CD4-positive, alpha-beta memory T cell (primary cell): ENCODE data around the gene HTRA2. TPM values are rescaled to one million over a fixed set of nuclear protein-coding genes. Genes with fewer than 3 reads are reported as not detected.
"Not testable (repeated sequence)": the region's sequence is repeated elsewhere in the genome, so short reads cannot be mapped to it uniquely, and the experiment has no call there.

Source experiments
- CTCF ChIA-PET: fragments of 350-600 bp; sonication (Branson Sonifier 250); formaldehyde crosslinking; loops from one replicate; lab custom pipeline; 2021; ENCODE audit warnings: inconsistent platforms; ENCODE audit not compliant: partially characterized antibody; lab: Charles Lee
- POLR2A ChIA-PET: fragments of 350-600 bp; sonication (Branson Sonifier 250); formaldehyde crosslinking; loops from one replicate; lab custom pipeline; 2021; ENCODE audit not compliant: partially characterized antibody; lab: Charles Lee
- DNase-seq, 5 donors: peaks; one replicate each; pipeline versions ENCODE4 v3.0.0 to v3.0.0-alpha.2; 2020 to 2022; ENCODE audit warnings: mixed read lengths in 1 of 5
- H3K27ac ChIP-seq: one replicate; pipeline ENCODE4 v1.7.0; 2013; ENCODE audit warnings: low read depth, low read length
- H3K27me3 ChIP-seq: 2 replicates; pipeline ENCODE4 v1.7.0; 2013; ENCODE audit warnings: mild to moderate bottlenecking, low read length, moderate library complexity; ENCODE audit not compliant: insufficient read depth
- H3K36me3 ChIP-seq: 2 replicates; pipeline ENCODE4 v1.7.0; 2013; ENCODE audit warnings: mild to moderate bottlenecking, low read length, moderate library complexity; ENCODE audit not compliant: insufficient read depth
- H3K4me1 ChIP-seq: 2 replicates; pipeline ENCODE4 v1.7.0; 2013; ENCODE audit warnings: mild to moderate bottlenecking, low read length, moderate library complexity; ENCODE audit not compliant: insufficient read depth
- H3K4me3 ChIP-seq, 2 donors: one replicate each; pipeline ENCODE4 v1.7.0; 2013; ENCODE audit warnings: low read length in 2 of 2, mild to moderate bottlenecking in 1 of 2
- H3K9me3 ChIP-seq, 2 donors: one replicate each; pipeline ENCODE4 v1.7.0; 2013; ENCODE audit warnings: low read length in 2 of 2, control low read depth in 1 of 2; ENCODE audit not compliant: control insufficient read depth in 1 of 2
- H3K27ac Mint-ChIP-seq, 7 donors: one replicate each; pipeline ENCODE4 v1.8.0; 2020 to 2021; ENCODE audit warnings: mixed read lengths in 7 of 7, mild to moderate bottlenecking in 6 of 7, inconsistent platforms in 3 of 7, moderate library complexity in 3 of 7
- H3K27me3 Mint-ChIP-seq, 2 donors: one replicate each; pipeline ENCODE4 v1.8.0; 2020 to 2021; ENCODE audit warnings: mixed read lengths in 2 of 2
- H3K36me3 Mint-ChIP-seq, 2 donors: one replicate each; pipeline ENCODE4 v1.8.0; 2020 to 2021; ENCODE audit warnings: mixed read lengths in 2 of 2, inconsistent platforms in 1 of 2, mild to moderate bottlenecking in 1 of 2
- H3K4me1 Mint-ChIP-seq, 4 donors: one replicate each; pipeline ENCODE4 v1.8.0; 2020 to 2021; ENCODE audit warnings: mixed read lengths in 4 of 4, mild to moderate bottlenecking in 1 of 4
- H3K4me3 Mint-ChIP-seq, 8 donors: one replicate each; pipeline ENCODE4 v1.8.0; 2020 to 2021; ENCODE audit warnings: mixed read lengths in 8 of 8, mild to moderate bottlenecking in 7 of 8, moderate library complexity in 6 of 8, inconsistent platforms in 3 of 8
- H3K9me3 Mint-ChIP-seq, 8 donors: one replicate each; pipeline ENCODE4 v1.8.0; 2020 to 2021; ENCODE audit warnings: mixed read lengths in 8 of 8, mild to moderate bottlenecking in 5 of 8, inconsistent platforms in 3 of 8, moderate library complexity in 1 of 8
- intact Hi-C: fragments of 100-400 bp; cut with micrococcal nuclease; formaldehyde crosslinking; loops from one replicate; pipeline ENCODE4 v1.15.1; 2023
- polyA plus RNA-seq, 2 donors: library from polyadenylated mRNA; unstranded; fragments of 300-500 nt; fragmentation: Illumina TruSeq; gene quantifications; one replicate each; pipeline ENCODE4 v1.2.3, GENCODE V29; 2021
- total RNA-seq, 2 experiments: library from RNA; stranded (reverse); gene quantifications; one replicate each; pipeline ENCODE4 v1.2.3, GENCODE V29; 2021

Gene HTRA2
- 10 to 100 TPM; 39.8 to 41.1 TPM for total RNA-seq
- polyA plus RNA-seq: 10 to 100 TPM; 22.0 to 25.7 TPM

- ChIA-PET CTCF (interaction anchor here (0.8 to 6.4 kb wide), 6 partner anchors 16 to 138 kb away, joined by 3 to 63 read pairs (median 4); partner anchors contain the start of genes CCDC142, PCGF1 and TTC31), POLR2A (interaction anchor here (1.0 to 6.3 kb wide), 23 partner anchors 9 to 701 kb away, joined by 3 to 87 read pairs (median 9); partner anchors contain the start of genes C2orf81, CCDC142, INO80B and MOB1A)
- H3K27me3 ChIP-seq: no peaks in the 10 kb centered on the region
- Mint-ChIP-seq H3K27ac (peak within 1 kb of the TSS; percentile 87 to 97 (median 94)), H3K4me1 (peaks cover 19 to 50% (median 40%) of the 10 kb centered on the region in 4 donors), H3K4me3 (peak within 1 kb of the TSS; percentile 92 to 96 (median 94)), H3K36me3 (peaks cover 35 to 49% of the 10 kb centered on the region in 2 donors), H3K9me3 (no peaks in the 10 kb centered on the region), H3K27me3 (no peaks in the 10 kb centered on the region)
- intact Hi-C loops: loop anchor here (1.0 to 5.0 kb wide), 8 partner anchors 22 to 603 kb away; partner anchors contain the start of genes C2orf81, DGUOK, DOK1 and INO80B
- no peaks in the 10 kb centered on the region for H3K9me3 ChIP-seq
- peak within 1 kb of the TSS; percentile 89 to 100 for H3K4me3 ChIP-seq
- peak within 1 kb of the TSS; percentile 84 for H3K27ac ChIP-seq
- peaks cover 31% of the 10 kb centered on the region for H3K4me1 ChIP-seq
- H3K36me3 ChIP-seq: peaks cover 19% of the 10 kb centered on the region
- peak; percentile 83 to 88 (median 86) for DNase-seq
These were observed at the start of gene HTRA2, which contains the start of gene AUP1 for GRCh38 chr2:74529357-74530238. Gene HTRA2 (plus strand): TSS chr2:74529933. CDS start chr2:74530007, 74 bp downstream. Gene AUP1 (minus strand): TSS chr2:74529706. CDS start chr2:74529629, 77 bp downstream.

DNA sequence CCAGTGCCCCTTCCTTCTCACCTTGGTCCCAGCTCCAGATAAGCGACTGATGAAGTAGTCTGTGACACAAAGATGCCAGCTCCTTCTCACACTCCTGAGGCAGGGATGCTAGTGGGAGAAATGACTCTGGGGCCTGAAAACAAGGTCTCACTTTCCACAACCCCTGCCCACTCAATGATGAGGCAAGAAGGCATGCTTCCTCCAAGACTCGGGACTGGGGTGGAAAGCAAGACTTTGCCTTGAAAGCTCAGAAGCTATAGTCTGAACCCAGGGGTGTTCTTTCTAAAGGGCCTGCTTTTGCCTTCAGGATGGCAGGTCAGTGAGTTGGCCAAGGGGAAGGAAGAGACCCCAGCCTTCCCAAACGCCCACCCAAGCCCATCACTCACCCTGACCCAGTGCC, 48.3 kb upstream of the HTRA2 start:
- peaks cover 5% of the 10 kb centered on the region for H3K36me3 ChIP-seq
- Mint-ChIP-seq H3K4me1 (peaks cover 17 to 43% (median 26%) of the 10 kb centered on the region in 4 donors), H3K4me3 (peak overlapping the region; percentile 99 to 100 (median 100)), H3K36me3 (peaks cover 13 to 40% of the 10 kb centered on the region in 2 donors), H3K27ac (peak overlapping the region in 2 of 7 donors; percentile 46 to 91), H3K9me3 (no peaks in the 10 kb centered on the region), H3K27me3 (no peaks in the 10 kb centered on the region)
- H3K4me3 ChIP-seq: peak overlapping the region in 1 of 2 donors; percentile 100
- DNase-seq: no peak
- peak overlapping the region; percentile 91 for H3K27ac ChIP-seq
- peaks cover 28% of the 10 kb centered on the region for H3K4me1 ChIP-seq
- POLR2A ChIA-PET: interaction anchor here (0.9 to 14.3 kb wide), 15 partner anchors 9 to 368 kb away, joined by 3 to 516 read pairs (median 12); partner anchors contain the start of genes AUP1, C2orf81, HTRA2 and INO80B
- CTCF ChIA-PET: interaction anchor here (1.0 to 11.3 kb wide), 11 partner anchors 7 to 654 kb away, joined by 3 to 141 read pairs (median 11); partner anchors contain the start of genes AUP1, C2orf81, HTRA2 and INO80B
- intact Hi-C loops: loop anchor here (10.0 kb wide), 1 partner anchor 173 kb away; the partner anchor contains the start of gene SEMA4F
- H3K27me3 ChIP-seq: no peaks in the 10 kb centered on the region
- no peaks in the 10 kb centered on the region for H3K9me3 ChIP-seq

DNA sequence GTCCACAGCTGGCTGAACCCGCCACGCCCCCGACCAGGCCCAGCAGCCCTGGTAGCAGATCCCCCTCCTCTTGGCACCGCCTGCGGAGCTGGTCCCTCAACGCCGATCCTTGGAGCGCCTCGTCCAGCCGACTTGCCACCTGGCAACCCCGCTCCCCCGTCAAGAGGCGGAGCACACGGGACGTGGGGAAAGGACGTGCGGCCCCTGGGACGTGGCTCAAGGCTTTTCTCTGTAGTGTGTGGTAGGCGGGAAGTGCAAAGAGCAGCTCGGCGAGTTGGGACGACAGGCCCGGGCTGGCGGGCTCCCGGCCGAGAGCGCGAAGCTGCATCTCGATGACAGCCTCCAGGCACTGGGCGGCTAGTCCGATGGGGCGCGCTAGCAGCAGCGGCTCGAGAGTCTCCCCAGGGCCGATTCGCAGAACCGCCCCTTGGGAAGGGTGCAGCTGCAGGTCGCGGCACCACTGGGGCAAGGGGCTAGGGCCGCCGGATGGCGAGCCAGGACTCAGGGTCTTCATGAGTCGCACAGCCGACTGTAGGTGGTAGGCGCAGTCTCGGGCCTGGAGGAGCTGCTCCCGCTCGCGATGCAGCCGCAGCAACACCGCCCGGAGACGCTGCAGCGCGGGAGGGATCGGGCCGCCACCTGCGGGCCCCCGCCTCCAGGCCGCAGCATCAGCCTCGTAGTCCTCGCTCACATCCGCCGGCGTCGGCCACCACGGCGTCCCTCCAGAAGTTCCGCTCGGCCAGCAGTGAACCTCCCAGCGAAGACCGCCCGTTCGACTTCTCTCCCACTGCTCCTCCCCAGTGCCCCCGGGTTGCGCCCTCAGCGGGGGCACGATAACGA, 47.6 kb upstream of the HTRA2 start:
- Mint-ChIP-seq H3K4me1 (peaks cover 19 to 43% (median 27%) of the 10 kb centered on the region in 4 donors), H3K27me3 (no peaks in the 10 kb centered on the region), H3K9me3 (no peaks in the 10 kb centered on the region), H3K27ac (peak overlapping the region; percentile 91 to 100 (median 100)), H3K4me3 (peak overlapping the region; percentile 99 to 100 (median 100)), H3K36me3 (peaks cover 19 to 41% of the 10 kb centered on the region in 2 donors)
- POLR2A ChIA-PET: interaction anchor here (0.6 to 14.3 kb wide), 29 partner anchors 9 to 745 kb away, joined by 3 to 516 read pairs (median 6); partner anchors contain the start of genes AUP1, C2orf81, HTRA2 and INO80B
- Histone ChIP-seq H3K27me3 (no peaks in the 10 kb centered on the region), H3K27ac (peak overlapping the region; percentile 91), H3K4me3 (peak overlapping the region; percentile 57 to 100), H3K4me1 (peaks cover 28% of the 10 kb centered on the region), H3K36me3 (peaks cover 4% of the 10 kb centered on the region), H3K9me3 (no peaks in the 10 kb centered on the region)
- CTCF ChIA-PET: interaction anchor here (0.8 to 11.3 kb wide), 23 partner anchors 8 to 654 kb away, joined by 3 to 141 read pairs (median 6); partner anchors contain the start of genes AUP1, DQX1, HTRA2 and INO80B
- intact Hi-C loops: loop anchor here (2.0 to 10.0 kb wide), 2 partner anchors 73 to 173 kb away; partner anchors contain the start of genes DOK1 and SEMA4F
- DNase-seq: peak in 2 of 5 donors; percentile 23 to 60

DNA sequence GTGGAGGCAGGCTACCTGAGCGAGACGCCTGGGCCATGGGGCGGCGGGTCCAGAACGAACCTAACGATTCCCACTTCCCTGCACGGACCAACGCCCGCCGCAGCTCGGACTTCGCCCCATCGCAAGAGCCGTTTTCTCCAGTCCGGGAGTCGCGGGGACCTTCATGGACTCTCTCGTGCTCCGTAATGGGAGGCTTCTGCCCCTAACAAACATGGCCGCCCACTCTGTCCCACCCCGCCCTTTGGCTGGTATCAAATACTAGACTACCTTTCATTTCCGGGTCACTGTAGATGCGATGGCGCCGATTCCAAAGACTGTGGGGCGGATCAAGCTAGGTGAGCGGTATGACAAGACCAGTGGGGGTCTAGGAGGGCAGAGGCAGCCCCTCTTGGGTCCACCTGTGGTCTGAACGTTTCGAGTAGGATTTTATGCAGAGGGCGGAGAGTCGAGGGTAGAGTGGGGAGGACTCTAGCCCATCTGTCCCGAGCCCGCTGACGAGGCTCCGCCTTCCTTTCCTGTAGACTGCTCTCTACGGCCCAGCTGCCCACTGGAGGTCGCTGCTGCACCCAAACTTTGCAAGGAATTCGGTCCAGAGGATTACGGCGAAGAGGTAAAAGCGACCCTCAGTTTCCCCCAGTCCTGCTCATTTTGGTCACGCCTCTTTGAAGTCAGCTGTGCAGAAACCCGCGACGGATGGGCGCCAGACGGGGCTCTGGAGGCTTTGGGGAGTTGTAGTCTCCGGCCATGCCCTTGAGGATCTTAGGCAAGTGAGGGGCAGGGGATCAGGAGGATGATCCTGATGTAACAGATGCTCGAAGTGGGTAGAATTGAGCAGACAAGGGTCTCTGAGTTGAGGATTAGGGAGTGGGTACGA, 46.7 kb upstream of the HTRA2 start, which contains the start of the genes CCDC142 and TTC31:
Gene CCDC142 (minus strand): TSS at position 198 of the 874 bp plus-strand sequence. CDS start 161 bp downstream, at position 37.
Gene TTC31 (plus strand): TSS at position 281 of the 874 bp plus-strand sequence. CDS start 15 bp downstream, at position 296.
- peak within 1 kb of the TSS; percentile 91 for H3K27ac ChIP-seq
- POLR2A ChIA-PET: interaction anchor here (0.6 to 14.3 kb wide), 33 partner anchors 10 to 746 kb away, joined by 3 to 516 read pairs (median 4); partner anchors contain the start of genes AUP1, C2orf81, HTRA2 and INO80B
- DNase-seq: peak; percentile 94 to 98 (median 96)
- no peaks in the 10 kb centered on the region for H3K27me3 ChIP-seq
- Mint-ChIP-seq H3K4me1 (peaks cover 17 to 43% (median 25%) of the 10 kb centered on the region in 4 donors), H3K4me3 (peak within 1 kb of the TSS; percentile 99 to 100 (median 100)), H3K27me3 (no peaks in the 10 kb centered on the region), H3K27ac (peak within 1 kb of the TSS; percentile 91 to 100 (median 100)), H3K36me3 (peaks cover 19 to 36% of the 10 kb centered on the region in 2 donors), H3K9me3 (no peaks in the 10 kb centered on the region)
- H3K4me1 ChIP-seq: peaks cover 28% of the 10 kb centered on the region
- H3K9me3 ChIP-seq: no peaks in the 10 kb centered on the region
- CTCF ChIA-PET: interaction anchor here (0.6 to 11.3 kb wide), 26 partner anchors 9 to 746 kb away, joined by 3 to 141 read pairs (median 5); partner anchors contain the start of genes AUP1, DQX1, HTRA2 and INO80B
- H3K36me3 ChIP-seq: no peaks in the 10 kb centered on the region
- peak within 1 kb of the TSS; percentile 57 to 100 for H3K4me3 ChIP-seq
- intact Hi-C loops: loop anchor here (1.0 to 10.0 kb wide), 12 partner anchors 11 to 393 kb away; partner anchors contain the start of genes C2orf81, DOK1, MOB1A and MRPL53

DNA sequence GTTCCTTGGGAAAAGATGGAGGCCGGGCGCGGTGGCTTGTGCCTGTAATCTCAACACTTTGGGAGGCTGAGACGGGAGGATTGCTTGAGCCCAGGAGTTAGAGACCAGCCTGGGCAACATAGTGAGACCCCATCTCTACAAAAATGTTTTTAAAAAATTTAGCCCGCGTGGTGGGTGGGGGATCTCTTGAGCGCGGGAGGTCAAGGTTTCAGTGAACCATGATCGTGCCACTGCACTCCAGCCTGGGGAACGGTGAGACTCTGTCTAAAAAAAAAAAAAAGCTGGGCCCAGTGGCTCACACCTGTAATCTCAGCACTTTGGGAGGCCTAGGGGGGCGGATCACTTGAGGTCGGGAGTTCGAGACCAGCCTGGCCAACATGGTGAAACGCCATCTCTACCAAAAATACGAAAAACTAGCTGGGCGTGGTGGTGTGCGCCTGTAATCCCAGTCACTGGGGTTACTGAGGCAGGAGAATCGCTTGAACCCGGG, 46.0 kb upstream of the HTRA2 start:
- Mint-ChIP-seq H3K36me3 (peaks cover 19 to 36% of the 10 kb centered on the region in 2 donors), H3K4me3 (peak overlapping the region; percentile 99 to 100 (median 100)), H3K4me1 (peaks cover 17 to 43% (median 25%) of the 10 kb centered on the region in 4 donors), H3K27ac (peak overlapping the region; percentile 91 to 100 (median 100))
- not testable (repeated sequence) for H3K9me3 ChIP-seq, H3K27me3 ChIP-seq, H3K9me3 Mint-ChIP-seq, H3K27me3 Mint-ChIP-seq, H3K36me3 ChIP-seq, DNase-seq
- intact Hi-C loops: loop anchor here (1.0 to 10.0 kb wide), 12 partner anchors 11 to 393 kb away; partner anchors contain the start of genes C2orf81, DOK1, MOB1A and MRPL53
- H3K27ac ChIP-seq: peak overlapping the region; percentile 91
- peaks cover 28% of the 10 kb centered on the region for H3K4me1 ChIP-seq
- POLR2A ChIA-PET: interaction anchor here (0.8 to 14.3 kb wide), 24 partner anchors 10 to 746 kb away, joined by 3 to 516 read pairs (median 6); partner anchors contain the start of genes AUP1, C2orf81, HTRA2 and INO80B
- peak overlapping the region; percentile 57 to 100 for H3K4me3 ChIP-seq
- CTCF ChIA-PET: interaction anchor here (0.6 to 11.3 kb wide), 20 partner anchors 9 to 747 kb away, joined by 3 to 141 read pairs (median 8); partner anchors contain the start of genes AUP1, DQX1, HTRA2 and INO80B
